ENCODE results near the gene RAE1. TPM values are rescaled to one million over a fixed set of nuclear protein-coding genes. Genes with fewer than 3 reads are reported as not detected.

Gene RAE1
- total and polyA plus RNA-seq, 11 donors: 7.5 to 26.8 (median 15.5) TPM

GRCh38 chr20:57321142-57321541 lies 29.9 kb upstream of the RAE1 start:
- H3K27ac ChIP-seq: no peak overlapping the region
- no peak overlapping the region for H3K4me3 ChIP-seq
- intact Hi-C loops (cut with DNase I): no loop called here
- no peaks in the 10 kb centered on the region for H3K4me1 ChIP-seq
- no peaks in the 10 kb centered on the region for H3K36me3 ChIP-seq
- no peaks in the 10 kb centered on the region for H3K9me3 ChIP-seq
- no peak for ATAC-seq
- H3K27me3 ChIP-seq: peaks cover 0 to 44% (median 12%) of the 10 kb centered on the region in 9 donors
- no peak for DNase-seq
- WGBS, 4 donors: 70 to 84% (median 81%) methylated on average over 2 of the region's 2 CpGs
- TF ChIP-seq CTCF (IDR thresholded peaks at IDR 0.05) (no peak), POLR2A (IDR thresholded peaks at IDR 0.05) (no peak)

- ATAC-seq (no peak), DNase-seq (no peak)
- no peaks in the 10 kb centered on the region for H3K9me3 ChIP-seq
- no peak overlapping the region for H3K27ac ChIP-seq
- no peak for TF ChIP-seq CTCF (IDR thresholded peaks at IDR 0.05)
- TF ChIP-seq POLR2A (IDR thresholded peaks at IDR 0.05): no peak
- no peak overlapping the region for H3K4me3 ChIP-seq
- 76 to 90% (median 82%) methylated on average over 2 of the region's 2 CpGs for WGBS, 4 donors
- intact Hi-C loops (cut with DNase I): no loop called here
- H3K4me1 ChIP-seq: no peaks in the 10 kb centered on the region
- peaks cover 0 to 44% (median 12%) of the 10 kb centered on the region in 9 donors for H3K27me3 ChIP-seq
- H3K36me3 ChIP-seq: no peaks in the 10 kb centered on the region
Measured at GRCh38 chr20:57322476-57322875, 28.6 kb upstream of the RAE1 start.

- no peaks in the 10 kb centered on the region for H3K9me3 ChIP-seq
- intact Hi-C loops (cut with DNase I): no loop called here
- no peaks in the 10 kb centered on the region for H3K36me3 ChIP-seq
- TF ChIP-seq POLR2A (IDR thresholded peaks at IDR 0.05) (no peak), CTCF (IDR thresholded peaks at IDR 0.05) (no peak)
- H3K27ac ChIP-seq: no peak overlapping the region
- H3K4me3 ChIP-seq: no peak overlapping the region
- DNase-seq: no peak
- ATAC-seq: no peak
- H3K4me1 ChIP-seq: no peaks in the 10 kb centered on the region
- H3K27me3 ChIP-seq: peaks cover 0 to 44% (median 12%) of the 10 kb centered on the region in 9 donors
- WGBS, 4 donors: 35 to 50% (median 44%) methylated on average over 6 of the region's 6 CpGs
Measured at GRCh38 chr20:57323034-57323433, 28.0 kb upstream of the RAE1 start.

GRCh38 chr20:57325632-57326356 lies 25.3 kb upstream of the RAE1 start:
- Histone ChIP-seq H3K27me3 (peaks cover 0 to 64% (median 12%) of the 10 kb centered on the region in 9 donors), H3K9me3 (no peaks in the 10 kb centered on the region), H3K36me3 (no peaks in the 10 kb centered on the region), H3K4me1 (no peaks in the 10 kb centered on the region), H3K4me3 (no peak overlapping the region), H3K27ac (no peak overlapping the region)
- DNase-seq (no peak), ATAC-seq (no peak)
- WGBS, 4 donors: 86 to 87% (median 86%) methylated on average over 12 of the region's 12 CpGs
- TF ChIP-seq POLR2A (IDR thresholded peaks at IDR 0.05) (no peak), CTCF (IDR thresholded peaks at IDR 0.05) (no peak)
- intact Hi-C loops (cut with DNase I): loop anchor here in 1 of 10 donors (5.0 kb wide), 1 partner anchor 243 kb away; no protein-coding TSS in a partner anchor
